GM12878 (cell line): Measurements from ENCODE around the gene SLC15A4.
"Not testable (repeated sequence)": the region's sequence is repeated elsewhere in the genome, so short reads cannot be mapped to it uniquely, and the experiment has no call there.

ENCODE experiments used
- CBFB ChIP-seq: IDR thresholded peaks from 2 replicates; pipeline ENCODE4 v1.6.1; 2016; ENCODE audit warnings: antibody characterized with exemption, low read depth
- CBX5 ChIP-seq: sonication (generic); IDR thresholded peaks from 2 replicates; pipeline ENCODE4 v1.6.1; 2016; ENCODE audit warnings: low read depth, moderate library complexity, mild to moderate bottlenecking, inconsistent platforms
- DPF2 ChIP-seq: fragments of 450-650 bp; IDR thresholded peaks from 2 replicates; pipeline ENCODE4 v1.6.1; 2017; ENCODE audit warnings: mild to moderate bottlenecking
- EED ChIP-seq: sonication (generic); IDR thresholded peaks from 2 replicates; pipeline ENCODE4 v1.6.1; 2016; ENCODE audit warnings: antibody characterized with exemption, low read depth
- POLR2A ChIP-seq: IDR thresholded peaks from 2 replicates; pipeline ENCODE4 v1.6.1; 2011; ENCODE audit warnings: low read depth, mild to moderate bottlenecking, low read length
- POLR2AphosphoS5 ChIP-seq: IDR thresholded peaks from 2 replicates; pipeline ENCODE4 v1.6.1; 2011; ENCODE audit warnings: mild to moderate bottlenecking, low read length, inconsistent platforms
- SMC3 ChIP-seq: IDR thresholded peaks from 2 replicates; pipeline ENCODE4 v1.6.1; 2011; ENCODE audit warnings: low read length, improper control_type of control experiment, borderline replicate concordance
- SPI1 ChIP-seq: IDR thresholded peaks from 2 replicates; pipeline ENCODE4 v1.6.1; 2011; ENCODE audit warnings: low read depth, mild to moderate bottlenecking, low read length, moderate library complexity, borderline replicate concordance; ENCODE audit not compliant: insufficient read depth
- SUPT20H ChIP-seq: IDR thresholded peaks from 2 replicates; pipeline ENCODE4 v1.6.1; 2011; ENCODE audit warnings: low read depth, mild to moderate bottlenecking, low read length, moderate library complexity, borderline replicate concordance; ENCODE audit not compliant: control insufficient read depth
- TAF1 ChIP-seq: IDR thresholded peaks from 2 replicates; pipeline ENCODE4 v1.6.1; 2011; ENCODE audit warnings: mild to moderate bottlenecking, low read depth, low read length, borderline replicate concordance
- ZSCAN29 ChIP-seq: fragments of 450-650 bp; IDR thresholded peaks from 2 replicates; pipeline ENCODE4 v1.6.1; 2017; ENCODE audit warnings: mild to moderate bottlenecking, moderate library complexity
- TF ChIP-seq, protein P1 (sequence below): IDR thresholded peaks from 2 replicates; pipeline ENCODE4 v1.6.1; 2012; ENCODE audit warnings: low read length, inconsistent platforms
- TF ChIP-seq, protein P2 (sequence below), 3 experiments: IDR thresholded peaks in 2 of 3; conservative IDR thresholded peaks in 1 of 3; 2 replicates each; pipeline ENCODE4 v1.5.1; 2011; ENCODE audit warnings: low read depth in 3 of 3, low read length in 3 of 3, mild to moderate bottlenecking in 3 of 3, control low read depth in 2 of 3, moderate library complexity in 2 of 3, inconsistent platforms in 1 of 3, mixed read lengths in 1 of 3; ENCODE audit not compliant: control insufficient read depth in 2 of 3, insufficient read depth in 1 of 3; ENCODE audit errors: extremely low read depth in 1 of 3
- TF ChIP-seq, protein P3 (sequence below): IDR thresholded peaks from 2 replicates; pipeline ENCODE4 v1.6.1; 2011; ENCODE audit warnings: low read depth, low read length, improper control_type of control experiment, borderline replicate concordance

DNA sequence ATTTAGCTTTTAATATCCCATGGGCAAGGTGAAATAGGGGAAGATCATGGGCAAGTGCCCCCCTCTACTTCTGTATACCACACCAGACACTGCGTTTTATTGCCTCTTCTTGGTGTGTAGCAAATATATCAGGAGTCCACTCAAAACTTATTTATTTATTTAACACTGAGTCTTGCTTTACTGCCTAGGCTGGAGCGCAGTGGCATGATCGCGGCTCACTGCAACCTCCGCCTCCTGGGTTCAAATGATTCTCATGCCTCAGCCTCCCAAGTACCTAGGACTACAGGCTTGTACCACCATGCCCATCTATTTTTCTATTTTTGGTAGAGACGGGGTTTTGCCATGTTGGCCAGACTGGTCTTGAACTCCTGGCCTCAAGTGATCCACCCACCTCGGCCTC, 27.7 kb upstream of the SLC15A4 start:
- TF ChIP-seq, protein P1, sequence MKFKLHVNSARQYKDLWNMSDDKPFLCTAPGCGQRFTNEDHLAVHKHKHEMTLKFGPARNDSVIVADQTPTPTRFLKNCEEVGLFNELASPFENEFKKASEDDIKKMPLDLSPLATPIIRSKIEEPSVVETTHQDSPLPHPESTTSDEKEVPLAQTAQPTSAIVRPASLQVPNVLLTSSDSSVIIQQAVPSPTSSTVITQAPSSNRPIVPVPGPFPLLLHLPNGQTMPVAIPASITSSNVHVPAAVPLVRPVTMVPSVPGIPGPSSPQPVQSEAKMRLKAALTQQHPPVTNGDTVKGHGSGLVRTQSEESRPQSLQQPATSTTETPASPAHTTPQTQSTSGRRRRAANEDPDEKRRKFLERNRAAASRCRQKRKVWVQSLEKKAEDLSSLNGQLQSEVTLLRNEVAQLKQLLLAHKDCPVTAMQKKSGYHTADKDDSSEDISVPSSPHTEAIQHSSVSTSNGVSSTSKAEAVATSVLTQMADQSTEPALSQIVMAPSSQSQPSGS = not testable (repeated sequence)
- TF ChIP-seq, protein P2, sequence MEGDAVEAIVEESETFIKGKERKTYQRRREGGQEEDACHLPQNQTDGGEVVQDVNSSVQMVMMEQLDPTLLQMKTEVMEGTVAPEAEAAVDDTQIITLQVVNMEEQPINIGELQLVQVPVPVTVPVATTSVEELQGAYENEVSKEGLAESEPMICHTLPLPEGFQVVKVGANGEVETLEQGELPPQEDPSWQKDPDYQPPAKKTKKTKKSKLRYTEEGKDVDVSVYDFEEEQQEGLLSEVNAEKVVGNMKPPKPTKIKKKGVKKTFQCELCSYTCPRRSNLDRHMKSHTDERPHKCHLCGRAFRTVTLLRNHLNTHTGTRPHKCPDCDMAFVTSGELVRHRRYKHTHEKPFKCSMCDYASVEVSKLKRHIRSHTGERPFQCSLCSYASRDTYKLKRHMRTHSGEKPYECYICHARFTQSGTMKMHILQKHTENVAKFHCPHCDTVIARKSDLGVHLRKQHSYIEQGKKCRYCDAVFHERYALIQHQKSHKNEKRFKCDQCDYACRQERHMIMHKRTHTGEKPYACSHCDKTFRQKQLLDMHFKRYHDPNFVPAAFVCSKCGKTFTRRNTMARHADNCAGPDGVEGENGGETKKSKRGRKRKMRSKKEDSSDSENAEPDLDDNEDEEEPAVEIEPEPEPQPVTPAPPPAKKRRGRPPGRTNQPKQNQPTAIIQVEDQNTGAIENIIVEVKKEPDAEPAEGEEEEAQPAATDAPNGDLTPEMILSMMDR (IDR thresholded peaks at IDR 0.05 in 2 of 3, conservative IDR thresholded peaks at IDR 0.05 in 1 of 3; ENCODE audit: control insufficient read depth in 2 of 3, extremely low read depth in 1 of 3, insufficient read depth in 1 of 3, low read depth in 3 of 3, low read length in 3 of 3) = not testable (repeated sequence)
- not testable (repeated sequence) for TF ChIP-seq POLR2A, EED, CBFB, SPI1, ZSCAN29, TAF1, SUPT20H, SMC3, DPF2, POLR2AphosphoS5, CBX5
- TF ChIP-seq, protein P3, sequence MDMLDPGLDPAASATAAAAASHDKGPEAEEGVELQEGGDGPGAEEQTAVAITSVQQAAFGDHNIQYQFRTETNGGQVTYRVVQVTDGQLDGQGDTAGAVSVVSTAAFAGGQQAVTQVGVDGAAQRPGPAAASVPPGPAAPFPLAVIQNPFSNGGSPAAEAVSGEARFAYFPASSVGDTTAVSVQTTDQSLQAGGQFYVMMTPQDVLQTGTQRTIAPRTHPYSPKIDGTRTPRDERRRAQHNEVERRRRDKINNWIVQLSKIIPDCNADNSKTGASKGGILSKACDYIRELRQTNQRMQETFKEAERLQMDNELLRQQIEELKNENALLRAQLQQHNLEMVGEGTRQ = not testable (repeated sequence)
